BJ (cell line): Measurements from ENCODE around the gene DDX41. TPM values are rescaled to one million over a fixed set of nuclear protein-coding genes. Genes with fewer than 3 reads are reported as not detected.

ENCODE experiments used
- CTCF ChIA-PET: fragments of 350-600 bp; formaldehyde crosslinking; extraction: SDS; loops from one replicate; lab custom pipeline; 2021; ENCODE audit warnings: antibody characterized with exemption, inconsistent platforms; lab: Yijun Ruan, JAX
- POLR2A ChIA-PET: fragments of 300-600 bp; sonication (Branson Sonifier 250); formaldehyde crosslinking; extraction: SDS; loops from one replicate; lab custom pipeline; 2021; ENCODE audit warnings: antibody characterized with exemption; lab: Charles Lee
- DNase-seq: peaks from one replicate; pipeline ENCODE4 v3.0.0-alpha.2; 2011; ENCODE audit warnings: low read depth
- H3K27me3 ChIP-seq: 2 replicates; pipeline ENCODE4 v1.6.0; 2011; ENCODE audit warnings: low read length; ENCODE audit not compliant: control insufficient read depth, insufficient read depth
- H3K36me3 ChIP-seq: 2 replicates; pipeline ENCODE4 v1.5.1; 2011; ENCODE audit warnings: low read length; ENCODE audit not compliant: control insufficient read depth, insufficient read depth
- H3K4me3 ChIP-seq: 2 replicates; pipeline ENCODE4 v1.5.1; 2011; ENCODE audit warnings: low read depth, mild to moderate bottlenecking, control low read depth, low read length
- CTCF ChIP-seq: IDR thresholded peaks from 2 replicates; pipeline ENCODE4 v1.5.1; 2011; ENCODE audit warnings: low read depth, mild to moderate bottlenecking, control low read depth, inconsistent platforms, low read length, moderate library complexity; ENCODE audit not compliant: insufficient read depth
- polyA plus RNA-seq: library from polyadenylated mRNA; depleted of rRNA; stranded (reverse); fragments of >200 nt; gene quantifications from 2 replicates; pipeline ENCODE4 v1.2.3, GENCODE V29; 2011; rRNA removed

Gene DDX41
- polyA plus RNA-seq, 1 experiment = 144 TPM

GRCh38 chr5:177462021-177462670 lies 54.6 kb downstream of the DDX41 start:
- ChIA-PET CTCF (interaction anchor here (1.8 kb wide), 1 partner anchor 33 kb away, joined by 8 read pairs; no protein-coding TSS in a partner anchor), POLR2A (no interaction called here)
- DNase-seq = no peak
- no peak overlapping the region for H3K4me3 ChIP-seq
- no peaks in the 10 kb centered on the region for H3K27me3 ChIP-seq
- no peak for TF ChIP-seq CTCF
- H3K36me3 ChIP-seq = peaks cover 49% of the 10 kb centered on the region

Other genes with a start within 250 kb of the DDX41 start
- gene RAB24, start 213.2 kb downstream of the DDX41 start, polyA plus RNA-seq = 39.7 and 54.7 TPM in 2 replicates
- gene PRELID1, start 213.2 kb downstream of the DDX41 start, polyA plus RNA-seq = 182 and 245 TPM in 2 replicates
- gene MXD3, start 205.1 kb downstream of the DDX41 start, polyA plus RNA-seq = 11.8 and 18.1 TPM in 2 replicates
- gene LMAN2, start 165.3 kb downstream of the DDX41 start, polyA plus RNA-seq = 228 and 248 TPM in 2 replicates
- 4.1 and 6.0 TPM in 2 replicates for gene RGS14, start 159.0 kb downstream of the DDX41 start, polyA plus RNA-seq
- gene SLC34A1, start 132.5 kb downstream of the DDX41 start, polyA plus RNA-seq = not detected in 2 replicates
- not detected in 2 replicates for gene PFN3, start 116.3 kb downstream of the DDX41 start, polyA plus RNA-seq
- gene F12, start 107.4 kb downstream of the DDX41 start, polyA plus RNA-seq = 0.67 and 0.69 TPM in 2 replicates
- 24.0 and 37.7 TPM in 2 replicates for gene GRK6, start 90.3 kb downstream of the DDX41 start, polyA plus RNA-seq
- 1.6 TPM in 2 replicates for gene PRR7, start 70.1 kb downstream of the DDX41 start, polyA plus RNA-seq
- 103 and 176 TPM in 2 replicates for gene DBN1, start 43.3 kb downstream of the DDX41 start, polyA plus RNA-seq
- gene PDLIM7, start 19.4 kb downstream of the DDX41 start, polyA plus RNA-seq = 344 and 624 TPM in 2 replicates
- gene DOK3, start 7.1 kb downstream of the DDX41 start, polyA plus RNA-seq = 0.92 and 1.2 TPM in 2 replicates
- gene FAM193B, start 37.6 kb upstream of the DDX41 start, polyA plus RNA-seq = 23.1 and 31.9 TPM in 2 replicates
- 310 and 391 TPM in 2 replicates for gene TMED9, start 75.2 kb upstream of the DDX41 start, polyA plus RNA-seq
- 23.2 and 39.5 TPM in 2 replicates for gene B4GALT7, start 83.2 kb upstream of the DDX41 start, polyA plus RNA-seq